HS-27A (cell line): Measurements from ENCODE around the gene SRSF4.
"Not testable (repeated sequence)": the region's sequence is repeated elsewhere in the genome, so short reads cannot be mapped to it uniquely, and the experiment has no call there.

ENCODE experiments used
- DNase-seq: peaks from one replicate; pipeline ENCODE4 v3.0.0-alpha.2; 2012; ENCODE audit warnings: low read depth, missing footprints

SRSF4 gene

GRCh38 chr1:29162476-29163138 lies 19.1 kb downstream of the SRSF4 start:
- DNase-seq, result no peak

GRCh38 chr1:29162025-29162424 lies 19.7 kb downstream of the SRSF4 start:
- no peak for DNase-seq

GRCh38 chr1:29159773-29160172 lies 21.9 kb downstream of the SRSF4 start:
- DNase-seq, result no peak

- DNase-seq, result no peak
Measured at GRCh38 chr1:29157269-29157601, 24.5 kb downstream of the SRSF4 start.

GRCh38 chr1:29156543-29157268 lies 25.0 kb downstream of the SRSF4 start:
- no peak for DNase-seq

- DNase-seq, result no peak
Measured at GRCh38 chr1:29152046-29152805, 29.5 kb downstream of the SRSF4 start.

- DNase-seq, result not testable (repeated sequence)
Measured at GRCh38 chr1:29150346-29150745, 31.4 kb downstream of the SRSF4 start.

GRCh38 chr1:29148656-29149491 lies 32.8 kb downstream of the SRSF4 start:
- DNase-seq, result no peak

GRCh38 chr1:29145739-29146437 lies 35.8 kb downstream of the SRSF4 start:
- DNase-seq, result peak; percentile 23

GRCh38 chr1:29144178-29144577 lies 37.5 kb downstream of the SRSF4 start:
- DNase-seq, result no peak

- no peak for DNase-seq
Measured at GRCh38 chr1:29142714-29143113, 39.0 kb downstream of the SRSF4 start.

- DNase-seq, result no peak
Measured at GRCh38 chr1:29136391-29136915, 45.2 kb downstream of the SRSF4 start.

GRCh38 chr1:29134695-29135028 lies 47.0 kb downstream of the SRSF4 start:
- DNase-seq, result no peak

- DNase-seq, result no peak
Measured at GRCh38 chr1:29133861-29134694, 47.6 kb downstream of the SRSF4 start.

GRCh38 chr1:29131056-29131455 lies 50.6 kb downstream of the SRSF4 start:
- not testable (repeated sequence) for DNase-seq

- no peak for DNase-seq
Measured at GRCh38 chr1:29129916-29130315, 51.8 kb downstream of the SRSF4 start.

GRCh38 chr1:29128739-29129138 lies 53.0 kb downstream of the SRSF4 start:
- no peak for DNase-seq

GRCh38 chr1:29126198-29126597 lies 55.5 kb downstream of the SRSF4 start:
- DNase-seq, result no peak

GRCh38 chr1:29125788-29126187 lies 55.9 kb downstream of the SRSF4 start:
- no peak for DNase-seq

GRCh38 chr1:29125237-29125641 lies 56.5 kb downstream of the SRSF4 start:
- DNase-seq, result no peak
